RWPE2 (cell line): ENCODE results near the gene MYEF2.

Source experiments
- ATAC-seq: fragments of 200-7000 bp; cut with Tn5 transposase; 3 replicates; pipeline ENCODE4 v1.9.1; 2021; ENCODE audit warnings: low read depth
- DNase-seq: peaks from one replicate; pipeline ENCODE4 v3.0.0-alpha.2; 2020; ENCODE audit warnings: low spot score
- H3K27ac ChIP-seq: fragments of 450-650 bp; 2 replicates; pipeline ENCODE4 v1.5.1; 2017; ENCODE audit warnings: mild to moderate bottlenecking; ENCODE audit not compliant: poor library complexity, severe bottlenecking
- H3K27me3 ChIP-seq: fragments of 250-450 bp; sonication (Bioruptor Pico); 2 replicates; pipeline ENCODE4 v1.5.1; 2021; ENCODE audit warnings: mild to moderate bottlenecking, moderate library complexity; ENCODE audit not compliant: insufficient read depth, poor library complexity, severe bottlenecking
- H3K36me3 ChIP-seq: fragments of 250-450 bp; sonication (Bioruptor Pico); 2 replicates; pipeline ENCODE4 v1.5.1; 2020; ENCODE audit warnings: low read depth, mild to moderate bottlenecking, moderate library complexity
- H3K4me1 ChIP-seq: fragments of 250-450 bp; sonication (Bioruptor Pico); 2 replicates; pipeline ENCODE4 v1.5.1; 2021; ENCODE audit warnings: mild to moderate bottlenecking, moderate library complexity; ENCODE audit not compliant: insufficient read depth, poor library complexity, severe bottlenecking
- H3K4me3 ChIP-seq: fragments of 250-450 bp; sonication (Bioruptor Pico); 2 replicates; pipeline ENCODE4 v1.5.1; 2021; ENCODE audit warnings: mild to moderate bottlenecking, moderate library complexity; ENCODE audit not compliant: severe bottlenecking
- H3K9me3 ChIP-seq: fragments of 250-450 bp; sonication (Bioruptor Pico); 2 replicates; pipeline ENCODE4 v1.5.1; 2021; ENCODE audit warnings: mild to moderate bottlenecking, moderate library complexity; ENCODE audit not compliant: severe bottlenecking
- TF ChIP-seq, protein P1 (sequence below): fragments of 450-650 bp; IDR thresholded peaks from one replicate; pipeline ENCODE4 v1.5.1; 2017; ENCODE audit warnings: mild to moderate bottlenecking, moderate library complexity; ENCODE audit not compliant: poor library complexity, severe bottlenecking

Gene MYEF2

DNA sequence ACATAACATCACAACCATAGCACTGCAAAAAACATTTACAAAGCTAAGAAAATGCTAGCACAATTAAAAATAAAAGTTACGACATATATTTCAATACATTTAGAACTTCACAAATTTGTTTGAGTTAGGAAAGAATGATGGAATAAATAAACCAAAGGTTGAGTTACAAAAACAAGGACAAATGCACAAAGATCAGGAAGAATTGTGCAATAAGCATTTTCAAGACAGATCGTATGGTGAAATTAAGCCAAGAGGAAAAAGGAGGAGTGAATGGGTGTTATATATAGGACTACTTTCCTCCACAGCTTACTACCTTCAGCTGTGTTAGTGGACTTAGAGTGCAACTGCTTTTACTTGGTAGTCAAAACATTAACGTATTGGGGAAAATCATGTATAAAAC lies 7.4 kb upstream of the MYEF2 start:
- Histone ChIP-seq H3K4me1 (no peaks in the 10 kb centered on the region), H3K36me3 (no peaks in the 10 kb centered on the region), H3K27me3 (peaks cover 8% of the 10 kb centered on the region), H3K4me3 (no peak overlapping the region), H3K9me3 (no peaks in the 10 kb centered on the region), H3K27ac (no peak overlapping the region)
- no peak for DNase-seq
- TF ChIP-seq, protein P1, sequence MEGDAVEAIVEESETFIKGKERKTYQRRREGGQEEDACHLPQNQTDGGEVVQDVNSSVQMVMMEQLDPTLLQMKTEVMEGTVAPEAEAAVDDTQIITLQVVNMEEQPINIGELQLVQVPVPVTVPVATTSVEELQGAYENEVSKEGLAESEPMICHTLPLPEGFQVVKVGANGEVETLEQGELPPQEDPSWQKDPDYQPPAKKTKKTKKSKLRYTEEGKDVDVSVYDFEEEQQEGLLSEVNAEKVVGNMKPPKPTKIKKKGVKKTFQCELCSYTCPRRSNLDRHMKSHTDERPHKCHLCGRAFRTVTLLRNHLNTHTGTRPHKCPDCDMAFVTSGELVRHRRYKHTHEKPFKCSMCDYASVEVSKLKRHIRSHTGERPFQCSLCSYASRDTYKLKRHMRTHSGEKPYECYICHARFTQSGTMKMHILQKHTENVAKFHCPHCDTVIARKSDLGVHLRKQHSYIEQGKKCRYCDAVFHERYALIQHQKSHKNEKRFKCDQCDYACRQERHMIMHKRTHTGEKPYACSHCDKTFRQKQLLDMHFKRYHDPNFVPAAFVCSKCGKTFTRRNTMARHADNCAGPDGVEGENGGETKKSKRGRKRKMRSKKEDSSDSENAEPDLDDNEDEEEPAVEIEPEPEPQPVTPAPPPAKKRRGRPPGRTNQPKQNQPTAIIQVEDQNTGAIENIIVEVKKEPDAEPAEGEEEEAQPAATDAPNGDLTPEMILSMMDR = no peak
- no peak for ATAC-seq

DNA sequence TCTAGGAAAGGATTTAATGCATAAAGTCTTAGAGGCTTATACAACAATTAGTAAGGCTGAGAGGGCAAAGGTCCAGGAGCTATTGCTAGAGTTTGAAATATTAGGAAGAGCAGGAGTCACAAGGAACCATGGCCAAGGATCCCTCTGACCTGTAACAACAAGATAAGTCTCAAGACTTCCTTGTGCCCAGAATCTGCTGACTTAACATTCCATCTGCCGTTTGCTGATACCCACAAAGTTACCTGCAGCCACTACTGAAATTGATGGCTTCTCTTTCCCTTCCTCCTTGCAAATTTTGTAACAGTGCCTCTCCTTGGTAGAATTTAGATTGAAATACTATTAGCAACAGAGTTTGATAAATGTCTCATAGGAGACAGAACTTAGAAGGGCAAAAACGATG lies 4.7 kb upstream of the MYEF2 start:
- Histone ChIP-seq H3K27me3 (peaks cover 5% of the 10 kb centered on the region), H3K4me1 (no peaks in the 10 kb centered on the region), H3K4me3 (no peak overlapping the region), H3K27ac (no peak overlapping the region), H3K9me3 (no peaks in the 10 kb centered on the region), H3K36me3 (no peaks in the 10 kb centered on the region)
- ATAC-seq (no peak), DNase-seq (no peak)
- TF ChIP-seq, protein P1 = no peak

DNA sequence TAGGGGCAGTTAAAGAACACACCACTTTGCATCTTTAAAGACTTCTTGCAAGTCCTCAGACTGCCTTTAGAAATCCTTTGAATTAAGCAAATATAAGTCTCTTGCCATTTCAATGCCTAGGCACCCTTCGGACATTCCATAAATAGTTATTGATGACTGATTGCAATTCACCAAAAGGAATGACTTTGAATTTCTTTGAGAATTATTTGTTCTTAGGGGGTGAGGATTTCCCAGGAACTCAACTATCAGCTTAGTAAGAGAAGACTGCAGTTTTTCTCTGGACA lies 495 bp upstream of the MYEF2 start:
- H3K9me3 ChIP-seq = no peaks in the 10 kb centered on the region
- ATAC-seq (no peak), DNase-seq (no peak)
- H3K4me1 ChIP-seq = peaks cover 2% of the 10 kb centered on the region
- H3K4me3 ChIP-seq = peak overlapping the region; percentile 94
- no peak overlapping the region for H3K27ac ChIP-seq
- no peaks in the 10 kb centered on the region for H3K27me3 ChIP-seq
- TF ChIP-seq, protein P1 = no peak
- no peaks in the 10 kb centered on the region for H3K36me3 ChIP-seq

DNA sequence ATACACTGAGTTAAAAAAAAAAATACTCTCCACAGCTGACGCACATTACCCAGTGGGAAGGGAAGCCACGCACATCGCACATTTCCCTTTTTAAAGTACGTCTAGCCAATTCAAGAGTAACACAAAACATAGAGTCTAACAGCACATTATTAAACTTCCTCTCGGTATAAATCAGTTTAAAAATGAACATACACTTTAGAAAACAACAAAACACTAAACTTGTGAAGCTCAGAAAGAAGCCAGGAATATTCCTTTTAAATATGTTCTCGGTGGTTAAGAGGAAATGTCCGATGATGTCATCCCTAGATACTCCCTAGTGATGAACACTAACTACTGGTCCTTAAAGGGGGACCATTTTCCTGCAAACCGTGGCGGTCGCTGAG lies 721 bp downstream of the MYEF2 start:
- Histone ChIP-seq H3K4me1 (peaks cover 2% of the 10 kb centered on the region), H3K4me3 (peak overlapping the region; percentile 94), H3K9me3 (peaks cover 8% of the 10 kb centered on the region), H3K27me3 (no peaks in the 10 kb centered on the region), H3K27ac (no peak overlapping the region), H3K36me3 (no peaks in the 10 kb centered on the region)
- TF ChIP-seq, protein P1 = no peak
- no peak for DNase-seq
- ATAC-seq = peak; percentile 70

DNA sequence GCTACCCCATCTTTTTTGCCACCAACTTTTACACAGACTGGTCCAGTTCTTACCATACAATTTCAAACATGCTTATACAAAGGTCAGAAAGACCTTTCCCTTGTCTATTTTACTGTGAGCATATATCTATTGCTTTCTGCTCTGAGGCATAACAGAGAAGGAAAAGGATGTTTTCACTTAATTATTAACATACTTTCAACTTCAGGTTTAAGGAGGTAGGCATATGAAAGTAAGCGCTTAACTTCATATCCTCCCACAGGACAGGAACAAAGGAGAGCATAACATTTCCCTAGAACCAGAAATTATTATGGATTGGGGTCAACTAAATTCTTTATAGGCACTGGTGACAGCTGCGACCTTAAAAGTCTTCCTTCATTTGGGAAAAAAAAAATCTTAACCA lies 1.1 kb downstream of the MYEF2 start:
- Histone ChIP-seq H3K27ac (no peak overlapping the region), H3K4me1 (peaks cover 2% of the 10 kb centered on the region), H3K9me3 (peaks cover 8% of the 10 kb centered on the region), H3K27me3 (no peaks in the 10 kb centered on the region), H3K4me3 (no peak overlapping the region), H3K36me3 (no peaks in the 10 kb centered on the region)
- no peak for DNase-seq
- TF ChIP-seq, protein P1 = no peak
- no peak for ATAC-seq
